ENCODE measurements around the gene SNRPF. TPM values are rescaled to one million over a fixed set of nuclear protein-coding genes. Genes with fewer than 3 reads are reported as not detected.
"Not testable (repeated sequence)": the region's sequence is repeated elsewhere in the genome, so short reads cannot be mapped to it uniquely, and the experiment has no call there.

The SNRPF gene
- polyA plus RNA-seq, 2 of the 4 experiments (the other 2 are of a cell fraction): 66.3 to 204 TPM

- CTCF ChIA-PET: interaction anchor here (0.8 to 1.6 kb wide), 3 partner anchors 10 to 21 kb away, joined by 3 to 9 read pairs (median 3); no protein-coding TSS in a partner anchor
- Histone ChIP-seq H3K9me3 (no peaks in the 10 kb centered on the region), H3K4me3 (peak overlapping the region; percentile 7; the same call in 2 of the 3 replicates), H3K4me2 (peak overlapping the region; percentile 65), H3K27ac (peak overlapping the region; percentile 80 to 87), H3K4me1 (peaks cover 49% of the 10 kb centered on the region)
- 3% methylated on average over 11 of the region's 11 CpGs for WGBS (ENCODE audit: missing lambda C conversion rate)
- peak; percentile 32 for FAIRE-seq
- peak; percentile 44 to 59; a peak in 5 of 6 replicates for ATAC-seq
- peak; percentile 43; the same call in 1 of the 2 replicates for TF ChIP-seq GATA3 (IDR thresholded peaks at IDR 0.05; ENCODE audit: borderline replicate concordance)
- no peak for TF ChIP-seq ESRRA (IDR thresholded peaks at IDR 0.05; ENCODE audit: borderline replicate concordance, low read length)
- TF ChIP-seq CEBPB (IDR thresholded peaks at IDR 0.05): peak in 1 of 2 experiments; percentile 29; a peak in 1 of 4 replicates
- 0 out of 5 replicates have a peak, but pooled peaks of 1 of the 2 experiments have one; percentile 19 for TF ChIP-seq EP300 (IDR thresholded peaks at IDR 0.05)
- peak; percentile 55; the same call in 1 of the 3 replicates for TF ChIP-seq BCL3 (IDR thresholded peaks at IDR 0.05)
- no peak for TF ChIP-seq PBX3 (IDR thresholded peaks at IDR 0.05)
- DNase-seq (ENCODE audit: low read depth in 1 of 2, low spot score in 1 of 2): peak in 1 of 2 experiments; percentile 90
- POLR2A ChIA-PET: interaction anchor here (1.1 to 1.5 kb wide), 2 partner anchors 33 to 49 kb away, joined by 3 to 12 read pairs; no protein-coding TSS in a partner anchor
These were observed 20.6 kb upstream of the SNRPF start for GRCh38 chr12:95838125-95838524.

- peaks cover 28% of the 10 kb centered on the region for H3K4me1 ChIP-seq
- CTCF ChIA-PET: interaction anchor here (1.2 kb wide), 1 partner anchor 22 kb away, joined by 4 read pairs; no protein-coding TSS in a partner anchor
- H3K4me3 ChIP-seq: peak overlapping the region; percentile 40
- ATAC-seq (peak; percentile 70 to 74), DNase-seq (ENCODE audit: low read depth in 1 of 2, low spot score in 1 of 2) (peak in 1 of 2 experiments; percentile 60)
- POLR2A ChIA-PET, FAIRE-seq, H3K9me3 ChIP-seq: not testable (repeated sequence)
- peak; percentile 67 for TF ChIP-seq USF2 (IDR thresholded peaks at IDR 0.05)
- H3K4me2 ChIP-seq: peak overlapping the region; percentile 88
- peak overlapping the region; percentile 76 to 83 for H3K27ac ChIP-seq
- 3% methylated on average over 9 of the region's 12 CpGs for WGBS (ENCODE audit: missing lambda C conversion rate)
These were observed 16.3 kb upstream of the SNRPF start for GRCh38 chr12:95842426-95842825.

- peak overlapping the region; percentile 57 for H3K4me2 ChIP-seq
- ChIA-PET CTCF (interaction anchor here (0.7 to 7.1 kb wide), 33 partner anchors 11 to 668 kb away, joined by 3 to 92 read pairs (median 3); no protein-coding TSS in a partner anchor), POLR2A (interaction anchor here (1.1 kb wide), 1 partner anchor 42 kb away, joined by 3 read pairs; no protein-coding TSS in a partner anchor)
- no peak overlapping the region for H3K4me3 ChIP-seq
- peak; percentile 72 for FAIRE-seq
- 45% methylated on average over 8 of the region's 8 CpGs for WGBS (ENCODE audit: missing lambda C conversion rate)
- TF ChIP-seq GATA3 (IDR thresholded peaks at IDR 0.05; ENCODE audit: borderline replicate concordance) (no peak), SREBF2 (IDR thresholded peaks at IDR 0.05) (no peak), SMC3 (IDR thresholded peaks at IDR 0.05) (peak; percentile 79), RAD21 (conservative IDR thresholded peaks at IDR 0.05 in 1 of 2, IDR thresholded peaks at IDR 0.05 in 1 of 2) (peak; percentile 91), ZC3H11A (IDR thresholded peaks at IDR 0.05) (no peak), CTCF (IDR thresholded peaks at IDR 0.05) (peak; percentile 76)
- H3K4me1 ChIP-seq: peaks cover 8% of the 10 kb centered on the region
- ATAC-seq: peak; percentile 89 to 93
- DNase-seq (ENCODE audit: low read depth in 1 of 2, low spot score in 1 of 2): peak; percentile 55 to 78
- no peaks in the 10 kb centered on the region for H3K9me3 ChIP-seq
- peak overlapping the region; percentile 57 to 61 for H3K27ac ChIP-seq
These were observed 10.0 kb upstream of the SNRPF start for GRCh38 chr12:95848575-95849388.

Measured in A549 (cell line).